RWPE2 (cell line): ENCODE measurements around the gene TPM4.

Experiments
- ATAC-seq: fragments of 200-7000 bp; cut with Tn5 transposase; 3 replicates; pipeline ENCODE4 v1.9.1; 2021; ENCODE audit warnings: low read depth
- DNase-seq: peaks from one replicate; pipeline ENCODE4 v3.0.0-alpha.2; 2020; ENCODE audit warnings: low spot score
- H3K27ac ChIP-seq: fragments of 450-650 bp; 2 replicates; pipeline ENCODE4 v1.5.1; 2017; ENCODE audit warnings: mild to moderate bottlenecking; ENCODE audit not compliant: poor library complexity, severe bottlenecking
- H3K27me3 ChIP-seq: fragments of 250-450 bp; sonication (Bioruptor Pico); 2 replicates; pipeline ENCODE4 v1.5.1; 2021; ENCODE audit warnings: mild to moderate bottlenecking, moderate library complexity; ENCODE audit not compliant: insufficient read depth, poor library complexity, severe bottlenecking
- H3K36me3 ChIP-seq: fragments of 250-450 bp; sonication (Bioruptor Pico); 2 replicates; pipeline ENCODE4 v1.5.1; 2020; ENCODE audit warnings: low read depth, mild to moderate bottlenecking, moderate library complexity
- H3K4me1 ChIP-seq: fragments of 250-450 bp; sonication (Bioruptor Pico); 2 replicates; pipeline ENCODE4 v1.5.1; 2021; ENCODE audit warnings: mild to moderate bottlenecking, moderate library complexity; ENCODE audit not compliant: insufficient read depth, poor library complexity, severe bottlenecking
- H3K4me3 ChIP-seq: fragments of 250-450 bp; sonication (Bioruptor Pico); 2 replicates; pipeline ENCODE4 v1.5.1; 2021; ENCODE audit warnings: mild to moderate bottlenecking, moderate library complexity; ENCODE audit not compliant: severe bottlenecking
- H3K9me3 ChIP-seq: fragments of 250-450 bp; sonication (Bioruptor Pico); 2 replicates; pipeline ENCODE4 v1.5.1; 2021; ENCODE audit warnings: mild to moderate bottlenecking, moderate library complexity; ENCODE audit not compliant: severe bottlenecking
- CTCF ChIP-seq: fragments of 450-650 bp; IDR thresholded peaks from one replicate; pipeline ENCODE4 v1.5.1; 2017; ENCODE audit warnings: mild to moderate bottlenecking, moderate library complexity; ENCODE audit not compliant: poor library complexity, severe bottlenecking

Gene TPM4

GRCh38 chr19:16057062-16057461 is 19.2 kb upstream of the TPM4 start:
- no peak for DNase-seq
- TF ChIP-seq CTCF = no peak
- Histone ChIP-seq H3K27ac (no peak overlapping the region), H3K36me3 (no peaks in the 10 kb centered on the region), H3K9me3 (peaks cover 4% of the 10 kb centered on the region), H3K27me3 (peaks cover 3% of the 10 kb centered on the region), H3K4me1 (no peaks in the 10 kb centered on the region), H3K4me3 (no peak overlapping the region)
- no peak for ATAC-seq

- no peak for TF ChIP-seq CTCF
Observed at GRCh38 chr19:16060294-16060693, 16.0 kb upstream of the TPM4 start.

GRCh38 chr19:16061943-16062342 is 14.4 kb upstream of the TPM4 start:
- Histone ChIP-seq H3K4me3 (no peak overlapping the region), H3K36me3 (no peaks in the 10 kb centered on the region), H3K4me1 (peaks cover 2% of the 10 kb centered on the region), H3K9me3 (no peaks in the 10 kb centered on the region), H3K27me3 (no peaks in the 10 kb centered on the region), H3K27ac (no peak overlapping the region)
- no peak for ATAC-seq
- no peak for TF ChIP-seq CTCF
- DNase-seq = no peak

More at GRCh38 chr19:16060294-16060693, 16.0 kb upstream of the TPM4 start:
- Histone ChIP-seq H3K9me3 (peaks cover 4% of the 10 kb centered on the region), H3K27ac (no peak overlapping the region), H3K4me3 (no peak overlapping the region), H3K27me3 (no peaks in the 10 kb centered on the region), H3K36me3 (no peaks in the 10 kb centered on the region), H3K4me1 (no peaks in the 10 kb centered on the region)
- ATAC-seq (no peak), DNase-seq (no peak)

GRCh38 chr19:16062789-16063188 is 13.5 kb upstream of the TPM4 start:
- no peak for DNase-seq
- Histone ChIP-seq H3K4me3 (no peak overlapping the region), H3K9me3 (no peaks in the 10 kb centered on the region), H3K27ac (no peak overlapping the region), H3K27me3 (no peaks in the 10 kb centered on the region), H3K36me3 (no peaks in the 10 kb centered on the region), H3K4me1 (peaks cover 3% of the 10 kb centered on the region)
- peak; percentile 80 for TF ChIP-seq CTCF
- no peak for ATAC-seq

- no peak for ATAC-seq
- DNase-seq = no peak
- no peaks in the 10 kb centered on the region for H3K9me3 ChIP-seq
- H3K4me1 ChIP-seq = peaks cover 3% of the 10 kb centered on the region
- H3K4me3 ChIP-seq = no peak overlapping the region
- no peaks in the 10 kb centered on the region for H3K27me3 ChIP-seq
- 0 out of 2 replicates have a peak, but pooled peaks cover 4% of the 10 kb centered on the region for H3K36me3 ChIP-seq
- H3K27ac ChIP-seq = peak overlapping the region; percentile 11
- no peak for TF ChIP-seq CTCF
Observed at GRCh38 chr19:16064209-16064889, 11.9 kb upstream of the TPM4 start.
